HepG2 (cell line): ENCODE data around the gene HEATR1. TPM values are rescaled to one million over a fixed set of nuclear protein-coding genes. Genes with fewer than 3 reads are reported as not detected.

Experiments
- EP300 ChIP-seq, 3 experiments: sonication (generic) in 1 of 3; formaldehyde crosslinking in 1 of 3; IDR thresholded peaks; 2 replicates each; pipeline versions ENCODE4 v1.5.1 to v1.6.1; 2011 to 2020; ENCODE audit warnings: low read depth in 2 of 3, low read length in 2 of 3, borderline replicate concordance in 1 of 3, improper control_type of control experiment in 1 of 3, mild to moderate bottlenecking in 1 of 3, missing genetic modification reagents in 1 of 3, moderate library complexity in 1 of 3
- FOSL2 ChIP-seq: sonication (generic); formaldehyde crosslinking; IDR thresholded peaks from 2 replicates; pipeline ENCODE4 v1.4.0; 2020; ENCODE audit warnings: missing genetic modification reagents
- KDM2A ChIP-seq: sonication (generic); formaldehyde crosslinking; IDR thresholded peaks from 2 replicates; pipeline ENCODE4 v1.4.0; 2020; ENCODE audit warnings: low read depth, missing genetic modification reagents, borderline replicate concordance
- MLLT10 ChIP-seq: sonication (generic); formaldehyde crosslinking; IDR thresholded peaks from 2 replicates; pipeline ENCODE4 v1.4.0; 2020; ENCODE audit warnings: missing genetic modification reagents
- MXD1 ChIP-seq: sonication (generic); formaldehyde crosslinking; IDR thresholded peaks from 2 replicates; pipeline ENCODE4 v1.4.0; 2020; ENCODE audit warnings: mild to moderate bottlenecking, missing genetic modification reagents
- NFE2L2 ChIP-seq: fragments of 150-350 bp; IDR thresholded peaks from 2 replicates; pipeline ENCODE4 v1.6.1; 2014; ENCODE audit warnings: low read length
- PATZ1 ChIP-seq: sonication (generic); formaldehyde crosslinking; IDR thresholded peaks from 2 replicates; pipeline ENCODE4 v1.4.0; 2020; ENCODE audit warnings: missing genetic modification reagents
- PHF5A ChIP-seq: IDR thresholded peaks from one replicate; pipeline ENCODE4 v1.6.1; 2018; ENCODE audit warnings: low read depth, missing genetic modification reagents; ENCODE audit not compliant: unreplicated experiment
- STAT5B ChIP-seq: sonication (generic); formaldehyde crosslinking; IDR thresholded peaks from 2 replicates; pipeline ENCODE4 v1.4.0; 2020; ENCODE audit warnings: missing genetic modification reagents
- ZBTB25 ChIP-seq: IDR thresholded peaks from 2 replicates; pipeline ENCODE4 v1.6.1; 2018; ENCODE audit warnings: missing genetic modification reagents
- ZNF281 ChIP-seq: sonication (generic); formaldehyde crosslinking; IDR thresholded peaks from 2 replicates; pipeline ENCODE4 v1.4.0; 2020; ENCODE audit warnings: missing genetic modification reagents, borderline replicate concordance
- ZNF484 ChIP-seq: sonication (generic); formaldehyde crosslinking; IDR thresholded peaks from 2 replicates; pipeline ENCODE4 v1.5.1; 2020; ENCODE audit warnings: mild to moderate bottlenecking, low read depth, missing genetic modification reagents, borderline replicate concordance
- ZNF580 ChIP-seq: IDR thresholded peaks from 2 replicates; pipeline ENCODE4 v1.6.1; 2016; ENCODE audit warnings: low read depth, borderline replicate concordance
- ZNF749 ChIP-seq: sonication (generic); formaldehyde crosslinking; IDR thresholded peaks from 2 replicates; pipeline ENCODE4 v1.8.0; 2022; ENCODE audit warnings: mild to moderate bottlenecking, missing genetic modification reagents, moderate library complexity, borderline replicate concordance
- polyA plus RNA-seq, 8 experiments: library from polyadenylated mRNA; depleted of rRNA in 3 of 8; stranded (reverse) in 7 of 8; unstranded in 1 of 8; fragments of >200 nt; fragmentation: Illumina TruSeq in 4 of 8; extraction: Trizol in 4 of 8; gene quantifications; 2 replicates each; pipeline versions ENCODE4 v1.2.1 to v1.2.3, GENCODE V29; 2011 to 2016; ENCODE audit warnings: low read depth in 4 of 8, missing spikeins in 1 of 8, mixed read lengths in 1 of 8; ENCODE audit not compliant: insufficient read depth in 1 of 8
- total RNA-seq, 5 experiments: library from RNA; depleted of rRNA; stranded (reverse); fragments of >200 nt; fragmentation: Illumina TruSeq; extraction: Trizol; gene quantifications; 2 replicates each; pipeline ENCODE4 v1.2.3, GENCODE V29; 2016; ENCODE audit warnings: low read depth in 1 of 5
- TF ChIP-seq, protein P1 (sequence below): sonication (generic); formaldehyde crosslinking; IDR thresholded peaks from 2 replicates; pipeline ENCODE4 v1.4.0; 2020; ENCODE audit warnings: missing genetic modification reagents

The HEATR1 gene
- total and polyA plus RNA-seq, 2 of the 13 experiments (the other 11 are each of a cell fraction or from before 2014, with no cell fraction given), result 10.2 to 45.8 TPM

GRCh38 chr1:236603991-236604904, at the start of gene HEATR1 (continued):
- TF ChIP-seq, protein P1, sequence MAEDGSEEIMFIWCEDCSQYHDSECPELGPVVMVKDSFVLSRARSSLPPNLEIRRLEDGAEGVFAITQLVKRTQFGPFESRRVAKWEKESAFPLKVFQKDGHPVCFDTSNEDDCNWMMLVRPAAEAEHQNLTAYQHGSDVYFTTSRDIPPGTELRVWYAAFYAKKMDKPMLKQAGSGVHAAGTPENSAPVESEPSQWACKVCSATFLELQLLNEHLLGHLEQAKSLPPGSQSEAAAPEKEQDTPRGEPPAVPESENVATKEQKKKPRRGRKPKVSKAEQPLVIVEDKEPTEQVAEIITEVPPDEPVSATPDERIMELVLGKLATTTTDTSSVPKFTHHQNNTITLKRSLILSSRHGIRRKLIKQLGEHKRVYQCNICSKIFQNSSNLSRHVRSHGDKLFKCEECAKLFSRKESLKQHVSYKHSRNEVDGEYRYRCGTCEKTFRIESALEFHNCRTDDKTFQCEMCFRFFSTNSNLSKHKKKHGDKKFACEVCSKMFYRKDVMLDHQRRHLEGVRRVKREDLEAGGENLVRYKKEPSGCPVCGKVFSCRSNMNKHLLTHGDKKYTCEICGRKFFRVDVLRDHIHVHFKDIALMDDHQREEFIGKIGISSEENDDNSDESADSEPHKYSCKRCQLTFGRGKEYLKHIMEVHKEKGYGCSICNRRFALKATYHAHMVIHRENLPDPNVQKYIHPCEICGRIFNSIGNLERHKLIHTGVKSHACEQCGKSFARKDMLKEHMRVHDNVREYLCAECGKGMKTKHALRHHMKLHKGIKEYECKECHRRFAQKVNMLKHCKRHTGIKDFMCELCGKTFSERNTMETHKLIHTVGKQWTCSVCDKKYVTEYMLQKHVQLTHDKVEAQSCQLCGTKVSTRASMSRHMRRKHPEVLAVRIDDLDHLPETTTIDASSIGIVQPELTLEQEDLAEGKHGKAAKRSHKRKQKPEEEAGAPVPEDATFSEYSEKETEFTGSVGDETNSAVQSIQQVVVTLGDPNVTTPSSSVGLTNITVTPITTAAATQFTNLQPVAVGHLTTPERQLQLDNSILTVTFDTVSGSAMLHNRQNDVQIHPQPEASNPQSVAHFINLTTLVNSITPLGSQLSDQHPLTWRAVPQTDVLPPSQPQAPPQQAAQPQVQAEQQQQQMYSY (CRISPR knock-in tag), result peak; percentile 38; the same call in 1 of the 2 replicates
- TF ChIP-seq STAT5B (CRISPR knock-in tag) (no peak), PHF5A (CRISPR knock-in tag) (no peak), FOSL2 (peak; percentile 61), ZBTB25 (CRISPR knock-in tag) (peak; percentile 78), ZNF580 (CRISPR knock-in tag) (0 out of 2 replicates have a peak, but pooled peaks have one; percentile 40), ZNF281 (CRISPR knock-in tag) (no peak), ZNF484 (CRISPR knock-in tag) (no peak), KDM2A (peak; percentile 88; the same call in 1 of the 2 replicates), PATZ1 (CRISPR knock-in tag) (no peak), MXD1 (peak; percentile 95; the same call in 1 of the 2 replicates), EP300 (IDR thresholded peaks at IDR 0.05; ENCODE audit: low read depth in 2 of 2, low read length in 2 of 2) (no peak; a peak in 1 of 4 replicates), EP300 (CRISPR knock-in tag; IDR thresholded peaks at IDR 0.05; ENCODE audit: borderline replicate concordance) (no peak), MLLT10 (CRISPR knock-in tag) (no peak), NFE2L2 (no peak), ZNF749 (no peak)
